IPS-NIHi7 (cell line): ENCODE results near the gene PHPT1.
"Not testable (repeated sequence)": the region's sequence is repeated elsewhere in the genome, so short reads cannot be mapped to it uniquely, and the experiment has no call there.

Experiments
- DNase-seq: peaks from one replicate; pipeline ENCODE4 v3.0.0; 2012; ENCODE audit warnings: mixed read lengths; ENCODE audit errors: extremely low spot score

Gene PHPT1

DNA sequence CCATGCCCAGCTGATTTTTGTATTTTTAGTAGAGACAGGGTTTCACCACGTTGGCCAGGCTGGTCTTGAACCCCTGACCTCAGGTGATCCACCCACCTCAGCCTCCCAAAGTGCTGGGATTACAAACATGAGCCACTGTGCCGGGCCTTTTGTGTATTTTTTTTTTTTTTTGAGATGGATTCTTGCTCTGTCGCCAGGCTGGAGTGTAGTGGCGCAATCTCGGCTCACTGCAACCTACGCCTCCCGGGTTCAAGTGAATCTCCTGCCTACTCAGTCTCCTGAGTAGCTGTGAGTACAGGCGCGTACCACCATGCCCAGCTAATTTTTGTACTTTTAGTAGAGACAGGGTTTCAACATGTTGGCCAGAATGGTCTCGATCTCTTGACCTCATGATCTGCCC lies 34.5 kb downstream of the PHPT1 start:
- DNase-seq, result not testable (repeated sequence)

DNA sequence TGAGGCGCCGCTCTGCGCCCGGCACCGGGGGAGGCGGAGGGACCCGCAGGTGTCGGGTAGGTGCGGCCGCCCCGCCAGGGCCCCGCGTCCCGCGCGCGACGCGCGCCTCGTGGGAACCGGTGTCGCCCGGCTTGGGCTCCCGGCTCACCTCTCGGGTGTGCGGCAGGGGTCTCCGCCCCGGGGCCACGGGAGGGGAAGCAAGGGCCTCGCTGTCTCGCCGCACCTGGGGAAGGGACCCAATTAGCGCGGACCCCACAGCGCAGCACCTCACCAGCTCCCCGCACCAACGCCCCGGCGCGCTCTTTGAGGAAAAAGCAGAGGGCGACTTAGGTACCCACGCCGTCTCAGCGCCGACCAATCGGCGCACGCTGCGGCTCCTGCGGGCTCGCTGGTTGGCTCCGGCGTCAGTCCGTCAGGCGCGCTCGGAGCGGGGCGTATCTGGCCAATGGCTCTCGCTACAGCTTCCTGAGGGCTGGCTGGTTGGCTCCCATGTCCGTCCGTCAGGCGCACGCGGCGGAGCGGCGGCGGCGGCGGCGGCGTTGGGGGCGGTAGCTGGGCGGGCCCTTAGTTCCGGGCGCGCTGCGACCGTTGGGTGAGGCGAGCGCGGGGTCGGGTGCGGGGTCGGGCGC lies 36.9 kb downstream of the PHPT1 start, which contains the start of gene TRAF2:
TSS of gene TRAF2 (plus strand) at position 567 of the 629 bp plus-strand sequence. CDS start 12,225 bp downstream, outside the sequence.
- peak; percentile 100 for DNase-seq

DNA sequence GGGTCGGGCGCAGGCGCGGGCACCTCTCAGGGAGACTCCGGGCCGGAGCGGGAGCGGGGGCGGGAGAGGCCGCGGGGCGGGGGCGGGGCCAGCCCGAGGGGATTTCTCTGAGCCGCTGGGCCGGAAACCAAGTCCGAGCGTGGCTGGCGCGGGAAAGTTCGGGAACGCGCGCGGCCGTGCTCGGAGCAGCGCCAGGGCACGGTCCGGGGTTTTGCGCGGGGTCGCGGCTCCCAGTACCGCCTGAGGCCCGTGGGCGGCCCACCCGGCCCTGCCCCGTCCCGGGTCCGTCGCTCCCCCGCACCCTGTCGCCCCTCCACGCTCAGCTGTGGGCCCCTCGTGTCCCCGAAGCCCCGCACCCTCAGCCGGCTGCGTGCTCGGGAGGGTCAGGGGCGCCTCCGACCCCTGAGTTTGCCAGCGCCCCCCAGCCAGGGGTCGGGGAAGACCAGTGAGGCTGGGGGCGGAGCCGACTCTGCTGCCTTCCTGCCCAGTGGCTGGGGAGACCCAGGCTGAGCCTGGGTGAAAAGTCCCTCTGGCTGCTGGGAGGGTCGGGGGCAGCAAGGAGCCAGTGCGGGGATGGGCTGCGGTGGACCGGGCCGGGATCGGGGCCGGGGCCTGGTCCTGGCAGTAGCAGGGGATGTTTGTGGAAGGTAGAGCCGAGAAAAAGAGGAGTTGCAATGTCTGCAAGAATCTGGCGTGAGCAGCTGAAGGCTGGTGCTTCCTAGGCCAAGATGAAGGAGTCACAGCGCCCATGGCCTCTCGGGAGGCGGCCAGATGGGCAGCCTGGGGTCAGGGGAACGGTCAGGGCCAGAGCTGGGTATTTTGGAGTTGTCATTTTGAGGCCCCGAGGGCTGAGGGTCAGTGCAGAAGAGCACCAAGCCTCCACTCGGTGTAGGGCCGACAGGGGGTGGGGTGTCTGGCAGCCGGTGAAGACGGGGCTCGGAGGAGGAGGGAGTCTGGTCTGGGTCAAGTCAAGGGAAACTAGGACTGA lies 37.7 kb downstream of the PHPT1 start:
- peak; percentile 84 for DNase-seq

DNA sequence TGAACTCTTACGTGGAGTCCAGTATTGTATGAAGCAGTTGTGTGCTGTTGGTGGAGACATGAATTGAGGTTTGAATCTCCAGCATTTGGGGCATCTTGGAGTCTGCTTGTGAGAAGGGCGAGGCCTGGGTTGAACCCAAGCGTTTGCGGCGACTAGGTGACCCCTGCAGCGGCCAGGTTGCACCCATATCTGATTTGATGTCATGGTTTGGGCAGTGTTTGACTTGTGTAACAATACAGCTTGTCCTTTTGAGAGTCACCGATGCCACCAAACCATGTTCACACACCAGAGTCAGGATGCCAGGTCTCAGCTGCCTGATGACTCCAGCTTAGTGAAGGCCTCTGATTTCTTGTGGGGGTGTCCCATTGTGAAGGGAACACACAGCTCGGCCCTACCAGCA lies 39.2 kb downstream of the PHPT1 start:
- no peak for DNase-seq

DNA sequence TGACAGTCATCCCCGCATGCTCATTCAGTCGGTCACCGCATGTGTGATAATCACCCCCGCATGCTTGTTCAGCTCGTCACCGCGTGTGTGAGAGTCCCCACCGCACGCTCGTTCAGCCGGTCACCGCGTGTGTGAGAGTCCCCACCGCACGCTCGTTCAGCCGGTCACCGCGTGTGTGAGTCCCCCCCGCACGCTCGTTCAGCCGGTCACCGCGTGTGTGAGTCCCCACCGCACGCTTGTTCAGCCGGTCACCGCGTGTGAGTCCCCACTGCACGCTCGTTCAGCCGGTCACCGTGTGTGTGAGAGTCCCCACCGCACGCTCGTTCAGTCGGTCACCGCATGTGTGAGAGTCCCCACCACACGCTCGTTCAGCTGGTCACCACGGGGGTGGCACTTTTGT lies 40.6 kb downstream of the PHPT1 start:
- DNase-seq, result no peak

DNA sequence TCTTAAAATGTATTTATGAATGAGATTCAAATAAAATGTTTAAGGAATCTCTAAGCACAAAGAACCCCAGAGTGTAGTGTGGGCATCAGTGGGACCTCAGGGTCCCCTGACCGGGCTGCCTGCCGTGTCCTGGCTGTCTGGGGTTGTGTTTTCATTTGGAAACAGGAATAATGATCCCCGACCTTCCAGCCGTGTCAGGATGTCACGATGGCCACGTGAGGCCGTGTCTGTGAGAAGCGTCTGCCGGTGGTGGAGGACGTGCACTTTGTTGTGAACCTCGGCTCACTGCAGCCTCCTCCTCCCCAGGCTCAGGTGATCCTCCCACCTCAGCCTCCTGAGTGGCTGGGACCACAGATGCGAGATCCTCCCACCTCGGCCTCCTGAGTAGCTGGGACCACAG lies 41.5 kb downstream of the PHPT1 start:
- DNase-seq, result no peak

DNA sequence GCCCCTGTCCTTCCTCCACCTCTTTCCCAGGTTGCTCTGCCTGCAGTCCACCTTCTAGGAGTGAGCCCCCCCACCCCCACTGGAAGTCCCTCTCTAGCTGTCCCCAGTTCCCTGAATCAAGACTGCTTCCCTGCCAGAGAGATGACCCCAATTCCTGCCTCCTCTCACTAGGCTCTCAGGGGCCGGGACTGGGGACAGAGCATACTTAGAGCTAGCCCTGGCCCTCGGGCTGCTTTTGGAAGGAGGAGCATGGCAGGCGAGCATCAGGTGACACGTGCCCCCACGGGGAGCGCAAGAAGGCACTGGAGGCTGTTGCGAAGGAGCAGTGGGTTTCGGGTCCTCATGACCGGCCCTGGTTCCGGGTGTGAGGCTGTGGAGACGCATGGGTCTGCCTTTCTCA lies 46.8 kb downstream of the PHPT1 start:
- DNase-seq, result no peak

DNA sequence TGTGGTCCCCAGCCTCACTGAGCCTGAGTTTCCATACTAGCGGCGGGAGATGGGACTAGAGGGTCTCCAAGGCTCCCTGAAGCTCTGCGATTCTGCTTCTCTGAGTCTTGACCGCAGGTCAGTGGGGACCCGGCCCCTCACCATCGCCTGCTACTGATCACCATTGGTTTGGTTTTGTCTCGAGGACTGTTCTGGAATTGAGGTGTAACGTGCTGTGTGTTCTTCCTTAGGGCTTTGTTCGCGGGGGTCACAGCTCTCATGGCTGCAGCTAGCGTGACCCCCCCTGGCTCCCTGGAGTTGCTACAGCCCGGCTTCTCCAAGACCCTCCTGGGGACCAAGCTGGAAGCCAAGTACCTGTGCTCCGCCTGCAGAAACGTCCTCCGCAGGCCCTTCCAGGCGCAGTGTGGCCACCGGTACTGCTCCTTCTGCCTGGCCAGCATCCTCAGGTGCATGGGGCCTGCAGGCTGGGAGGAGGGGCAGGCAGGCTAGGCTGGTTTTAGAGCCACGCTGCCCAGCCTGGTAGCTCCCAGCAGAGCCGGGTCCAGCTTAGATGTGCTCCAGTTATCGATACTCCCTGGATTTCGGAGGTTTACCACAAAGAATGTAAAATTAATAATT lies 49.4 kb downstream of the PHPT1 start:
- no peak for DNase-seq

DNA sequence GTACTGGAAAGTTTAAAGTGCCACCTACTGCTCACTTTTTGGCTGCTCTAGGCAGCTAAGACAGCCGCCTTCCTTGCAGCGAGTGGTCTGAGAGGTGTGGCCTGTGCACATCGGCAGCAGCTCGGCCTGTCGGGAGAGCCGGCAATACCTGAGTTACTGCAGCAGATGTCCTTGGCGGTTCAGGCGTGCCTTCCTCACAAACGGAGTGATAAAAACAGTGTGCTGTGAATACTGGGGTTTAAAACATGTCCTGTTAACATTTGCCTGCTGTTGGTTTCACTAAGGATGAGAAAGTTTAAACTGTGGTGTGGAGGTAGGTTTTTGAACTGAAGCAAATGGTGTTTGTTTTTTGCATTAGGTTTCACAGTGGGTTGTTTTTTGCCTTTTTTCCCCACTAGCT lies 50.0 kb downstream of the PHPT1 start:
- no peak for DNase-seq

DNA sequence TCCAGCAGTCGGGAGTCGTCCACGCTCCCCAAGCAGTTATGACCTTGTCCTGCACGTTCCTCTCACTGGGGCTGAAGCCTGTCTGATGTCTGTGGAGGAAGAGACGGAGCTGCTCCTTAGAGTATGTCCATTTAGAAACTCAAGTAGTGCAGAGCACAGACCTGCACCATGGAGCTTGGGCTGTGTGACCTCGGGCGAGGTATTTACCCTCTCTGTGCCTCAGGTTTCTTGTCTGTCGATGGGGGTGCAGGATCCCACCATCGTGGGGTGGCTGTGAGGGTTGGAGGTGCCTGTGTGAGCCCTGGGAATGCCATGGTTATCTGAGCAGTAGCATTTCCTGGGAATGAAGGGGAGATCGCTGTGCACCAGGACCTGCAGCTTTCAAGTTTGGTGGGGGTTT lies 51.3 kb downstream of the PHPT1 start:
- no peak for DNase-seq
